HK-2 (cell line): ENCODE data around the gene ADARB1.

Experiments
- DNase-seq: peaks from one replicate; pipeline ENCODE4 v3.0.0-alpha.2; 2018; ENCODE audit not compliant: unreplicated experiment

The ADARB1 gene

DNA sequence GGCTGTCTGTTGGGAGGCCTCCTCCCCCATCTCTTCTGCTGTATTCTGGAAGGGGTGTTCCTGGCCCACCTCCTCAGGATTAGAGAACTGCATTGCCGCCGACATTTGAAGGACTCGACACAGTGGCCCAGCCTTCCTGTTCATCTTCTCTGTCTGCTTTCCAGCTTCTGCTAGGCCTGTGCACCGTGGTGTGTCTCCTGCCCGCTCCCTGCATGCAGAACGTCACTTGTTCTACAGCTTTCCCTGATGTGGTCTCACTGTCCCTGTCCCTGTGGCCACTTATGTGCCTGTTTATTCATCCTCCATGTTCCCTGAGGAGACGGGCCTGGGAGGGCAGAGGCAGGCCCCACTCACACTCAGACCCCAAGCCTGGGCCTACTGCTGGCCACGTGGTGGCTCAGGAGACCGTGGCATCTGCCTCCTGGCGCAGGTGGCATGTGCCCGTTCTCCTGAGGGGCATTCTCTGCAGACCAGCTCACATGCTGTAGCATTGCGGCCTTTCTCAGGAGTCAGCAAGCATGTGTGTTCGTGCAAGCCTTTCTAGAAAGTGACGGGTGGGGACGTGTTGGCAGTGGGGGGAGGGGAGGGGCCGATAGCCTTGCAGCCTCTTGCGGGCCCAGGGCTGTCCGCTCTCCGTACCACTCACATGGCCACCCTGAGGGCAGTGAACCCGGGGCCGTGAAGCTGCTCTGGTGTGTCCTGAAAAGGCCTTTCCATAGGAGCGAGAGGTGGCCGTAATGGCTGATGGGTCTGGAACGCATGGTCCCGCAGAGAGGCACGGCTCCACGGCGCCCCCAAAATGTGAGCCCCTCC is 177.5 kb downstream of the ADARB1 start:
- no peak for DNase-seq

DNA sequence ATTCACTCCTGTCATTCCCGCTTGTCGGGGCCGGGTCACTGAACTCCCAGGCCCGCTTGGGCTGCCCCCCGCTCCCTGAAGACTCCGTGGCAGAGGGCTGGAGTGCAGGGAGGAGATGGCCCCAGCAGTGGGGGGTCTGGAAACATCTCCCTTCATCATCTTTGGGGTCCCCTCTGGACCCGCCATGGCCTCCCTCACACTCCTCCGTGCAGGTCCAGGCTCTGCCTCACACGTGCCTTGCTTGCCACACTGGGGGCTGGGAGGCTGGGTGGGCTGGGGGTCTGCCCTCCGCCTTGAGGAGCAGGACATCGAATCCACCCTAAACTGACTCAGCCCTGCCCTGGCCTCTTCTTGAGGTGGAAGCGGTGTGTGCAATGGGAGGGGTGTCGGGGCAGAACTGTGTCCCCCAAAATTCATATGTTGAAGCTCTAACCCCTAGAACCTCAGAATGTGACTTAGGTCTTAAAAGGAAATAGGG is 178.1 kb downstream of the ADARB1 start:
- DNase-seq: no peak

DNA sequence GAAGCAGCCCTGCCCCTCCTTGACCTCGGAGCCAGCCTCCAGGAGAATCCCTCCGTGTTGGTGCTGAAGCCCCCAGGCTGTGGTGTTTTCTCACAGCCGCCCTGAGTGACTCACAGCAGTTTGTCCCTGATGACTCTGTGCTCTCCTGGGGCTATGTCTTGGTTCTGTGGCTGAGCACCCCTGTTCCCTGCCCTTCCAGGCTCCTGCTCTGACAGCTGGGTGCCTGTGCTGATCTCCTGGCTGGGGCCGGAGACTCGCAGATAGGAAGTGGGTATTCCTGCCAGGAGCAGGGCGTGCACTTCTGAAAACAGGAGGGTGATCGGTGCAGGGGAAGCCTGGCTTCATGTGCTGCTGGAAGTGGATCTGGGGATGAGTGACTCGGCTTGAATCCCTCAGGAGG is 178.8 kb downstream of the ADARB1 start:
- peak; percentile 11 for DNase-seq

DNA sequence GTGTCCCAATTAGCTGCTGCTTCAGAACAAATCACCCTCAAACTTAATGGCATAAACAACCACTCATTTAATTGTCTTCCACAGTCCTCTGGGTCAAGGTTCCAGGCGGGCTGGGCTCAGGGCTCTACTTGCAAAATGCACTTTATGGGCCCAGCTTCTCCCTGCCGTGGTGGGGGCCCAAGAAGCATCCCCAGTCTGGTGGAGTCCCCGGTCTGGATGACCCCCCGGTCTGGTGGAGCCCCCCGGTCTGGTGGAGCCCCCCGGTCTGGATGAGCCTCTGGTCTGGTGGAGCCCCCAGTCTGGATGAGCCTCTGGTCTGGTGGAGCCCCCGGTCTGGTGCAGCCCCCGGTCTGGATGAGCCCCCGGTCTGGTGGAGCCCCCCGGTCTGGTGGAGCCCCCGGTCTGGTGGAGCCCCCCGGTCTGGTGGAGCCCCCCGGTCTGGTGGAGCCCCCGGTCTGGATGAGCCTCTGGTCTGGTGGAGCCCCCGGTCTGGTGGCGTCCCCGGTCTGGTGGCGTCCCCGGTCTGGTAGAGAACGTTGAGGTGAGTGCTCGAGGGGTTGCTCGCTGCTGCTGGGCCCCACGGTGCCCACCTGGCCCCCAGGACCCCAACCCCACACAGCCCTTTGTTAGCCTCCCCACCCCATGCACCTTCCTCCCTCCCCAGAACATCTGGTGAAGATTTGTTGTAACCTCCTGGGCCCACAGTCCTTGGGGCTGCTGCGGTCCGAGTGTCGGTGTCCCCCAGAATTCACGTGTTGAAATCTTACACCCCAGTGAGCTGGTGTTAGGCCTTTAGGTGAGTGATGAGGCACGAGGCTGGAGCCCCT is 179.5 kb downstream of the ADARB1 start:
- DNase-seq: no peak

GRCh38 chr21:45254460-45254930 is 180.1 kb downstream of the ADARB1 start:
- no peak for DNase-seq

DNA sequence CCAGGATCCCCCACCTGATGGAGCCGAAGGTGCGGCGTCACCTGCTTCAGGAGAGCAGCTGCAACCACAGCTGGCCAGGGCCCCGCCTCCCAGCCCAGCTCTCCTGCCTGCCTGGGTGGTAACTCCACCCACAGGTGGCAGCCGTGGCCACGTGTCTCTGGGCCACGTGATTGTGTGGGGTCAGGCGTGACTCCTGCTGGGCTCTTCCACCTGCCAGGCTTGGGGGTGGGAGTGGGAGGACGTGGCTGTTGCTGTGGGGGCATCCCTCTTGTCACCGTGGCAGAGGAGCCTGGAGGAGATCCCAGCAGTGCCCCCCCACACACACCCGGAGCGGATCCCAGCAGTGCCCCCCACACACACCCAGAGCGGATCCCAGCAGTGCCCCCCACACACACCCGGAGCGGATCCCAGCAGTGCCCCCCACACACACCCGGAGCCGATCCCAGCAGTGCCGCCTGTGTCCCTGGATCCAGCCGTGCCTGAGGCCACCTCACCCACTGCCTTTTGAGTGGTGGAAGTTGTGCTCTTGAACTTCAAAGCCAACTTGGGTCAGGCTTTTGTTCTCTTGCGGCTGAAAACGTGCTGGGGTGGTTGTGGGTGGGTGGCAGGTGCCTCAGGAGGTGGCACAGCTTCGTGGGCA is 181.1 kb downstream of the ADARB1 start:
- DNase-seq: no peak

DNA sequence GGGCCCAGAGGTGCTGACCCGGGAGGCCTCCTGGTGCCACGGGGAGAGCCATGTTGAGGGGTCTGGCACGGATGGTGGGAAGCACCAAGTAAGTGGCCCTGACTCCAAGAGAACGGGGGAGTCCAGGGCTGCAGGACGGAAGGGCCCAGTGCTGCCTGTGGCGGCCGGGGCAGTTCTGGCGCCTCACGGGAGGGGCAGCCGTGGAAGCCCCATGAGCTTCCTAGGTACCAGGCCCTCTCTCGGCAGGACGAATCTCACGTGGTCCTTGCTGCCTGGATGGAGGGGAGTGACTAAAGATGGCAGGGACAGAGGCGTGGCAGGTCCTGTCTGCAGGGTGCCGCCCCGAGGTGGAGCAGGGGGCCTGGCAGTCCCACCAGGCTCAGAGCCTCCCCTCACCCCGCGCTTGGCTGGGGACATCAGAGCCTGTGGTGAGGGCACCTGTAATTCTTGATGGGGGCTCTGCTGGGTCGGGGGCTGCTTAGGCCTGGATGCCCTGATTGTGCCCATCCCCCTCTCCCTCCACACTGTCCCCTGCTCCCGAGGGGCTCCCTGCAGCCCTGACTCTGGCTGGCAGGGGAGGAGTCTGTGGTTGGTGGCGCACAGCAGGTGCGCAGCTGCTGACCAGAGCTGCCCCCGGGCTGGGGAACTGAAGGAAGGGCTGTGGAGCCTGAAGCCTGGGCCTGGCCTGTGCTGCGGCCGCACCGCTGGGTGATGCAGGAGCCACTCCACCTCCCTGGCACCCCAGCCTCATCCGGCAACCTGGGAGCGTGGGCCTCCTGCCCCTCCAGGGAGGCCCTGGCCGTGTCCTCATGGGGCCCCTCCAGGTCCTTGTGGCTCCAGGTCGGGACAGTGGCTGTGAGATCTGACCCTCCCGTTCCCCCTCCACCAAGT is 181.9 kb downstream of the ADARB1 start:
- no peak for DNase-seq

DNA sequence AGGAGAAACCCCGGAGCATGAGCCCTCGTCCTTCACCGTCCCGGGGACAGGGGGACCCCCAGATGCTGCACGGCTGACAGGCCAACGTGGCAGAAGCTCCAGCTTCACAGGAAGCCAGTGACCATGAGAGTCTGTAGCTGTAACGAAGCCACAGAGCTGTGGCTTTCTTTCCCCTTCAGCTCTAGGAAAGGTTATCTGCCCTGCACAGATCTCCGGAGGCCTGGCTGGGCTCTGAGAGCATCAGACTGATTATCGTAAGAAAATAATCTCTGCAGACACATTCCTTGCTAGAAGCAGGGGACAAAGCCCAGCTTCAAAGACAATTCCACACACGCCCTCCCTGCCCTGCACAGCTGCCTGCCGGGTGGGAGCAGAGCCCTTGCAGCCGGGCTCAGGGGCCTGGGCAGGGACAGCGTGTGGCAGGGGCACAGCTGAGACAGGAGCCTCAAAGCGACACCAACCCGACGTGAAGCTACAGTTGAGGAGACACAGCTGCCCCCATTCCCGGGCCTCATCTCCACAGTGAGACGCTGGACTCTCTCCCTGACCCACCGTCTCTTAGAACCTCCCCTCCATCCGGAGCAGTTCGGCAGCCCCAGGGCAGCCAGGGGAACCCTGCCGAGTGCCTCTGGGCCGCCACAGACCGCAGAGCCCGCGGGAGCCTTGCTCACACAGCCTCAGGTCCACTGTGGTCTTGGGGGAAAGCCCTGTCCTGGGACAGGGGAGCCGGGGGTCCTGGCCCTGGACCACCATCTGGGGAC is 182.7 kb downstream of the ADARB1 start:
- DNase-seq: no peak

GRCh38 chr21:45257673-45258341 is 183.4 kb downstream of the ADARB1 start:
- no peak for DNase-seq

GRCh38 chr21:45258466-45258865 is 184.1 kb downstream of the ADARB1 start:
- peak; percentile 37 for DNase-seq

- DNase-seq: no peak
These were observed 184.9 kb downstream of the ADARB1 start for GRCh38 chr21:45259206-45259840.

- DNase-seq: no peak
These were observed 185.9 kb downstream of the ADARB1 start for GRCh38 chr21:45260191-45260825.

GRCh38 chr21:45261093-45261492 is 186.7 kb downstream of the ADARB1 start:
- DNase-seq: no peak

DNA sequence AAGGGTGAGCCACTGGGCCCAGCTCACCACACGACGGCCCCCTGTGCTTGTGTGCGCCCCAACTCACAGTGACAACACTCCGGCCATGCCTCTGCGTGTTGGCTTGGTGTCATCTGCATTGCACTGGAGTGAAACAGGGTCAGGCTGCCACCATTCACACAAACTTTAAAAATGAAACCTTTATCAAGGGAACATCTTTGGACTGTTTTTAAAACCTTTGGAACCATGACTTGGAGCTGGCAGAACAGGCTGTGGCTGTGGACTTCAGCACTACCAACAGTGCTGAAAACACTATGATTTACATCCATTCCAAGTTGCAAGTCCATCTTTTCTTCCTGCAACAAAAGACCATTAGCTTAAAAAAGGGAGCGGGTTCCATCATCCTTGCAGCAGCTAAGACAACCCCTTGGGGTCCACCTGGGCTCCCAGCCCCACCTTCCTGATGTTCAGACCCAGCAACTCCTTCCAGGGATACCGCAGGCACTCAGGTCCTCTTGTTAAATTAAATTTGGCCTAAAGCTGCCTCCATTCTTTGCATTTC is 187.7 kb downstream of the ADARB1 start:
- DNase-seq: no peak

DNA sequence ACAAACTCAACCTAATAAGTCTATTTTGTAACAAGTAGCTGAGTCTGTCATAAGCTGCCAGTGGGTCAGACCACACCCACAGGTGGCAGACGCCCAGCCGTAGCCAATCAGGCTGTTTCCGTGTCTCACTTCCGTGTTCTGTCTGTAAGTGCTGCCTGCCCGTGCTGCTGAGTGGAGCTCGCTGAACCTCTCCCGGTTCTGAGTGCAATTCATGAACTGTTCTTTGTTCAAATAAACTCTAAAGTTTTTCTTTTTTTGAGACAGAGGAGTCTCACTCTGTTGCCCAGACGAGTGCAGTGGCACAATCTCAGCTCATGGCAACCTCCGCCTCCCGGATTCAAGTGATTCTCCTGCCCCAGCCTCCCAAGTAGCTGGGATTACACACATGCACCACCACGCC is 188.2 kb downstream of the ADARB1 start:
- DNase-seq: no peak

DNA sequence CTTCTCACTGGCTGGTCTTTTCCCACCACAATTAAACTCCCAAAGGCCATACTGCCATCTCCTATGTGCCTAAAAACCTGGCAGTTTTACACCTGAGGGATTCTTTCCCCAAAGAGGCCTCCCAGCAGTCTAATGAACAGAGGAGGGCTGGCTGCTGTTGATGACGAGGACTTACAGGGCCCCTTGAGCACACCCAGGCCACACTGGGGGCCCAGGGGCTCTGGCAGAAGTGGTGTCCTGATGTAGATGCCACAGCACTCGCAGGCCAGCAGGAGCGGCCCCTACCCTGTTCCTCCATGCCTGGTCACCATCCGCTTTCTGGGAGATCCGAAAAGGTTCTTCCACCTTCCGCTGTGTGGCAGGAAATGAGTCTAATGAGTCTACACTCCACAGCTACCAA is 189.2 kb downstream of the ADARB1 start:
- DNase-seq: no peak

DNA sequence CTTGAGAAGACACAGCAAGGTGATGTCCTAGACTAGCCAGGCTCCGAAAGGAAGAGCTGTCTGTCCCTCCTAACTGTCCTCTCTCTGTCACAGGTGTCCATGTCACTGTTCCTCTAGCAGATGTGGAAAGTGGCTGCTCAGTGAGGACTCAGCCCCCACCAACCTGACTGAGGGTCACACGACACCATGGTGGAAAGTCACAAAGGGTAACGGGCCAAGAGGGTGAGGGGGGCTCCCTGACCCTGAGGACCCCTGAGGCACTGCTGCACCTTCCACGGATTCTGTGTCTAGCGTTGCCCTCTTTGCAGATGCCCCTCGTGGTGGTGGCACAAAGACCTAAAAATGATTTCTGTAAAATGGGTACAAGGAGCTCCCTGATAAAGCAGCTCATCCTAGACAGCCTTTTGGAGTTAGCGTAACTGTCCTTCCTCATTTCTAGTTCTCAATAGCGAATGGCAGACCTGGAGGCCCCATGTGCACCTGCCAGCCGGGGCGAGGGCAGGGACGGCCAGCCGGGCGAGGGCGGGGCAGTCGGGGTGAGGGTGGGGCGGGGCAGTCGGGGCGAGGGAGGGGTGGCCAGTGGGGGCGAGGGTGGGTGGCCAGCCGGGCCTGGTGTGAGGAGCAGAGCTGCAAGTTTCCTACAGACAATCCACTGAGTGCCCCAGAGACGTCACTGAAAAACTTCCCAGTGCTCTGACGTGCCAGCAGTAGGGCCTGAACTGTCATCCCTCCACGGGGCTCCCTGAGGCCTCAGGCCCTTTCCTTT is 189.9 kb downstream of the ADARB1 start:
- DNase-seq: no peak
